HG02852 (cell line): ENCODE data around the gene LTB4R.

ENCODE experiments used
- ATAC-seq: cut with Tn5 transposase; IDR thresholded peaks from one replicate; pipeline ENCODE4 v1.9.1; 2021; ENCODE audit warnings: mild to moderate bottlenecking, moderate library complexity; ENCODE audit not compliant: unreplicated experiment

Gene LTB4R, protein sequence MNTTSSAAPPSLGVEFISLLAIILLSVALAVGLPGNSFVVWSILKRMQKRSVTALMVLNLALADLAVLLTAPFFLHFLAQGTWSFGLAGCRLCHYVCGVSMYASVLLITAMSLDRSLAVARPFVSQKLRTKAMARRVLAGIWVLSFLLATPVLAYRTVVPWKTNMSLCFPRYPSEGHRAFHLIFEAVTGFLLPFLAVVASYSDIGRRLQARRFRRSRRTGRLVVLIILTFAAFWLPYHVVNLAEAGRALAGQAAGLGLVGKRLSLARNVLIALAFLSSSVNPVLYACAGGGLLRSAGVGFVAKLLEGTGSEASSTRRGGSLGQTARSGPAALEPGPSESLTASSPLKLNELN

DNA sequence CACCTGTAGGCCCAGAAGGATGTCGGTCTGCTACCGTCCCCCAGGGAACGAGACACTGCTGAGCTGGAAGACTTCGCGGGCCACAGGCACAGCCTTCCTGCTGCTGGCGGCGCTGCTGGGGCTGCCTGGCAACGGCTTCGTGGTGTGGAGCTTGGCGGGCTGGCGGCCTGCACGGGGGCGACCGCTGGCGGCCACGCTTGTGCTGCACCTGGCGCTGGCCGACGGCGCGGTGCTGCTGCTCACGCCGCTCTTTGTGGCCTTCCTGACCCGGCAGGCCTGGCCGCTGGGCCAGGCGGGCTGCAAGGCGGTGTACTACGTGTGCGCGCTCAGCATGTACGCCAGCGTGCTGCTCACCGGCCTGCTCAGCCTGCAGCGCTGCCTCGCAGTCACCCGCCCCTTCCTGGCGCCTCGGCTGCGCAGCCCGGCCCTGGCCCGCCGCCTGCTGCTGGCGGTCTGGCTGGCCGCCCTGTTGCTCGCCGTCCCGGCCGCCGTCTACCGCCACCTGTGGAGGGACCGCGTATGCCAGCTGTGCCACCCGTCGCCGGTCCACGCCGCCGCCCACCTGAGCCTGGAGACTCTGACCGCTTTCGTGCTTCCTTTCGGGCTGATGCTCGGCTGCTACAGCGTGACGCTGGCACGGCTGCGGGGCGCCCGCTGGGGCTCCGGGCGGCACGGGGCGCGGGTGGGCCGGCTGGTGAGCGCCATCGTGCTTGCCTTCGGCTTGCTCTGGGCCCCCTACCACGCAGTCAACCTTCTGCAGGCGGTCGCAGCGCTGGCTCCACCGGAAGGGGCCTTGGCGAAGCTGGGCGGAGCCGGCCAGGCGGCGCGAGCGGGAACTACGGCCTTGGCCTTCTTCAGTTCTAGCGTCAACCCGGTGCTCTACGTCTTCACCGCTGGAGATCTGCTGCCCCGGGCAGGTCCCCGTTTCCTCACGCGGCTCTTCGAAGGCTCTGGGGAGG, at the start of gene LTB4R:
Gene LTB4R, plus strand, starts transcription at position 857 of the 959 bp plus-strand sequence. CDS start 4,150 bp downstream, outside the sequence.
- ATAC-seq, result peak; percentile 54

GRCh38 chr14:24261969-24262327, 49.4 kb upstream of the LTB4R start:
- no peak for ATAC-seq

DNA sequence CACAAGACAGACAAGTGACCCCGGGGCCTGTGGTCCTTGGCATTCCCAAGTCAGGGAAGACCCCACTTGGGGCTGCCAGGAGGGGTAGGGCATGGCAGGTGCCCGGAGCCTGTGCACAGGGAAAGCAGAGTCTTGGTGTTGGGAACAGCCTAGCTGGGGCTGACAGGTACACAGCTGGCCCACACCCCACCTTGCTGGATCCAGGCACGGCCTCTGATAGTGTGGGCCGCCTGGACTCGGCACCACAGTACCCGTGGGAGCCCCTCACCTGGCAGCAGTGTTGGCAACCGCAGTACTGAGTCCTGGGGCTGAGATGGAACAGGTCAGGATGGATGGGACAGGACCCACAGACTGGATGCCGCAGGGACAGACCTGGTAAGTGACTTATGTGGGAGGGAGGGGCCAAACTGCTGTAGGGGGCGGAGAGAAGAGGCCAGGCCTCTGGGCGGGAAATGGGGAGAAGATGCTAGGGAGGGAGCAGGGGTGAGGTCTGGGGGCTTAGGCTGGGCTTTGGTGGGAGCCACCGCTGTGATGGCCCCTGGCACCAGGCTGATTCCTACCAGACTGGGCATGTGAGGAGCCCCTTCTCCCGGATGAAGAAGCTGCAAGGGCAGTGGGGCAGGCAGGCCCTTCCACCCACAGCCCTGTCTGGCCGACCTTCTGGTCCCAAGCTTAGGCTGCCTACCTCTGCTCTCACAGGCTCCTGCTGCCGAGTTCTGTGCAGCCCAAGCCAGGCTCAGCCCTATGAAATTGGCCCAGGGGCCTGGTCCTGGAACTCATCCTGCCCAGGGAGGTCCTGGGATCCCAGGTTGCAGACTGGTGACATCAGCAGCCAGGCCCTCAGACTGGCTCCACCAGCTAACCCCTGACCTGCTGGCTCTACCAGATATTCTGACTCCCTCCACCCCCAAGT, 48.2 kb upstream of the LTB4R start, which contains the start of gene TGM1:
Gene TGM1, minus strand, starts transcription at position 357 of the 913 bp plus-strand sequence. CDS start 825 bp downstream, outside the sequence.
- no peak for ATAC-seq

- no peak for ATAC-seq
These were observed 47.5 kb upstream of the LTB4R start for GRCh38 chr14:24263848-24264247.

DNA sequence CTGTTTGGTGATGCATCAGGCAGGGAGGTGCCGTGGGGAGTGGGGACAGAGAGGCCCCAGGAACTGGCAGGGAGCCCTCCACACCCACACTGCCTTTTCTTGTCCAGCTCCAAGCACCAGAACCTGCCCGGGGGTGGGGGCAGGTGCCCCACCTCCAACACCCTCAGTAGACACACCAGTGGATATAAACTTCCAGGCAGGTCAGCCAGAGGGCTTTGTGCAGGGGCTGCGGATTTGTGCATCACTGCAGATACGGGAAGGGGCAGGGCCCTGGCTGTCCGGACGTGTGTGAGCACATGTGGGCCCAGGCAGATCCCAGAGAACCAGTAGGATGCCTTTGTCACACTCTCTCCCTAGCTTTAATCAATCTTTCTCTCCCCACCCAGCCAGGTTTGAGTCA, 47.0 kb upstream of the LTB4R start:
- no peak for ATAC-seq

DNA sequence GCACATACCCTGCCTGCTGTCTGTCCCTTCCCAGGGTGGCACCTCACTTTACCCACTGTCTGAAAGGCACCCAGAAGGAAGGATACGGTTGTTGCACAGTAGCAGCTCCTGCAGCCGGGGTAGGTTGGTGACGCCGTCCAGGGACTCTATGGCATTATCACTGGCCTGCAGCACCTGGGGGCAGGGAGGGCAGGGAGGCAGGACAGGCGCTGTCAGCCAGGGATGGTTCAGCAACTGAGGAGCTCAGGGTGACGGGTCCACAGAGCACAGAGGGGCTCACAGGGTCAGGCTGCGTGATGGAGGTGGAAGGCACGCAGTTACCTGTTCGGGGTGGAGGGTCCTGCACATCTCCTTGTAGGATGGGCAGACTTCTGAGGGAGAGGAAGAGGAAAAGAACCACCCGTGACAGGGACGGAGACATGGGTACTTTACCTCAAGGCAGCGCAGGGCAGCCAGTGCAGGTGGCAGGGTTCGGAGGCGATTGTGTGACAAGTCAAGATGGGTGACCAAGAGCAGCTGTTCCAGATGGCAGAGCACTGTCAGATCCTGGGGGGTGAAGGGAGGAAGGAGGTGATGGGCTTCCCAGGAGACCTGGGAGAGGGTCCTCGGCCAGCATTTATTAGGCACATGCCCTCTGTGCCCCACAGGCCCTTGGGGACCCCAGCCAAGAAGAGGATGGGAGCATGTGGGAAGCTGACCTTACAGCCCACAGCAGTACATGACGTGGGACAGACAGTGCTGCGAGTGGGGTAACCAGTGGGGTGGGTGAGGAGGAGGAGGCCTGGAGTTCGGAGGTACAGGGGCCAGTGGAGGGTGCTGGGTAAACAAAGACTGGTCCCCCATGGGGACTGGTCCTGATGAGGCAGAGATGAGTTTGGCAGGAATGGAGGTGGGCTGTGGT, 44.7 kb upstream of the LTB4R start:
- no peak for ATAC-seq

DNA sequence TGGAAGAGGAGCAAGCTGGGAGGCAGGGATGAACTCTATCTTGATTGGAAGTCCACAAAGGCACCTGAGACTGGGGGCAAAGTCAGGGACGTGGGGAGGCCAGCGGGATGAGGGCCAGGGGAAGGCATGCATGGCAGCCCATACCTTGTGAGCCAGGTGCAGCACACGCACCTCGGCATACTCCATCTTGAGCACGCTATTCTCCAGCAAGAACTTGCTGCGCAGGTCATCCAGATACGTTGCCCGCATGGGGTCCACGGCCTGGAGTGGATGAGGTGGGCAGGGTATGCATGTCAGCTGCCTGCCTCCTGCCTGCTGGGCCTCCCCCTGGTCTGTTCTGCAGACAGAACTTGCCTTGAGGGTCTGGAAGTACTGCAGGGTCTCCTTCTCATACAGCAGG, 43.8 kb upstream of the LTB4R start:
- no peak for ATAC-seq

DNA sequence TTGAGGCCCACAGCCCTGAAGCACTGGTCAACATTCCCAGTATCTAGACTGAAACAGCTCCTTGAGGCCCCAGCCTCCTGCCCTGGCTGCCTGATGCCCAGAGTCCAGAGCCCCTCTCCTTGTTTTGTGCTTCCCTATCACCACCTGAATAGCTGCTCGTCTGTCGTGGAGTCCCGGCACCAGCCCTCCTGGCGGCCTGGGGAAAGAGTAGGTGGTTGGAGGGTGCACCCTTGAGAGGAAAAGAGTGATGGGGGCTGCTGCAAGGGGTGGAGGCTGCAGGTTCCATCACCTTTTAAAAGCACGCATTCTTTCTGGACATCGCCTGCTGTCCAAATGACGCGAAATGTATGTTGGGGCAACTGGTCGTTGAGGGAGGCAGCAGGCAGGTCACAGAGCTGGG, 43.1 kb upstream of the LTB4R start:
- no peak for ATAC-seq

DNA sequence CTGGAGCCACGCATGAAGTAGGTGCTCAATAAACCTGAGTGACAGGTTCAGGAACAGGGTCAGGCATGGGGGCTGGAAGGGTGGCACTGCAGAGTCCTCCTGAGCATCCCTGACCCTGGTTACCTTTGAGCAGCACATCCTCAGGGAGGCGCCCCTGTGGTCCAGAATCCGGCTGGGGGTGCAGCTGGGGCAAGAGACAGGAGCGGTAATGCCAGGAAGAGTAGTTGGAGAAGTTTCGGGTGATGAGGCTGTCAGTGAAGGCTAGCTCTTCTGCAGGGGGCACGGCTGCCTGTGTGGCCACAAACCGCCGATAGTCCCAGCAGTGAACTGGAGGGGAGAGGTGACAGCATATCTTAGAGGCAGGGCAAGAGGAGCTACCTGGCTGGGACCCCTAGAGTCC, 41.9 kb upstream of the LTB4R start:
- ATAC-seq, result no peak

- no peak for ATAC-seq
These were observed 41.3 kb upstream of the LTB4R start for GRCh38 chr14:24269910-24270536.

- no peak for ATAC-seq
These were observed 40.7 kb upstream of the LTB4R start for GRCh38 chr14:24270537-24271133.

DNA sequence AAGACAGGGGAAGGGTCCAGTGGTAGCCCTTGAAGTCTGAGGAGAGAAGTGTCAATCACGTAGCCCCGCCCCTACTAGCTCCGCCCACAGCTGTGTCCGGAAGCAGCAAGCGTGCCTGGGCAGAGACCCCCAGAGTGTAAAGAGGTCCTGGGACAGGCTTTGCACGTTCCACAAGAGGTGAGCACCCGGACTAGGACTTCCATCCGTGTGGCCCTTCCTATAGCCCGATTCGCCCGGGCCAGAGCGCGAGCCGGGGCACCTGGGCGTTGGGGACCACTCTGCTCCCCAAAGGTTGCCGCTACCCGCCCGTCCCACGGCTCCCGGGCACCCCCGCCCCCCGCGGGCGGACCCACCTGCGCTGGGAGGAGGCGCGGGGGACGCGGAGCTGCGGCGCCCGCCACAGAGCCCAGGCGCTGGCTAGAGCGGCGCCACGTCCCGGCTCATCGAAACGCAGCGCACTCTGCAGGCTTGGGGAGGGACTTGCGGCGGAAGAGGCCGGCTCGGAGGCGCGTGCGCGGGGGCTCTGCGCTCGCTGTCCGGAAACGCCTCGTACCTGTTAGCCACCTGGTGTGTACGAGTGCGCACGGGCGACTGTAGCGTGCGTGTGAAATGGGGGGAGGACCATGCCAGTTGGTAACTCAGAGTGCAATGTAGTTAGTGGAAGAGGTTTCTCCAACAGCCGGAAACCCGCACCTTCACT, 40.0 kb upstream of the LTB4R start, which contains the start of gene RABGGTA:
Gene RABGGTA, minus strand, starts transcription at position 464 of the 700 bp plus-strand sequence. CDS start 482 bp downstream, outside the sequence.
- peak; percentile 90 for ATAC-seq

- no peak for ATAC-seq
These were observed 39.5 kb upstream of the LTB4R start for GRCh38 chr14:24271834-24272263.

- ATAC-seq, result no peak
These were observed 38.8 kb upstream of the LTB4R start for GRCh38 chr14:24272467-24272866.

DNA sequence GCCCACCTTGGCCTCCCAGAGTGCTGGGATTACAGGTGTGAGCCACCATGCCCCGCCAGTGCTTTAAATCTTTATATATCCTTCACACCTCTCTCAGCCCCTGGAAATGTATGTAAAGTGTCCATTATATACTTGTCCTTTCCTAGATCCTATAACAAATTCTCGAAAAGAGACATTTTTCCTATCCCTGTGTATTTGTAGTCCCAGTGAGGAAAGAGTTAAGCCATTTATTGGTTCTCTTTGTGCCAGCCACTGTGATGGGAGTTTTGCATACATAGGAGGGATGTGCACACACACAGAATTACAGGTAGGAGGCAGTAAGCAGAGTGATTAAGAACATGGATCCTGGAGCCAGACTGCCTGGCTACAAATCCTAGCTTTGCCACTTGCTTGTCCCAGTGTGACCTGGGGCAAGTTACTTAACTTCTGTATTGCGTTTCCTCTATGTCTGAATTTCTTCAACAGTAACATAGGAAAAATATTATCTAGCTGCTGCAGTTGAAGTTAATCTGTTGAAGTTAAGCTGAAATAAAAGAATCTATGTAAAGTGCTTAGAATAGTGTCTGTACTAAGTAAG, 37.8 kb upstream of the LTB4R start:
- ATAC-seq, result no peak

DNA sequence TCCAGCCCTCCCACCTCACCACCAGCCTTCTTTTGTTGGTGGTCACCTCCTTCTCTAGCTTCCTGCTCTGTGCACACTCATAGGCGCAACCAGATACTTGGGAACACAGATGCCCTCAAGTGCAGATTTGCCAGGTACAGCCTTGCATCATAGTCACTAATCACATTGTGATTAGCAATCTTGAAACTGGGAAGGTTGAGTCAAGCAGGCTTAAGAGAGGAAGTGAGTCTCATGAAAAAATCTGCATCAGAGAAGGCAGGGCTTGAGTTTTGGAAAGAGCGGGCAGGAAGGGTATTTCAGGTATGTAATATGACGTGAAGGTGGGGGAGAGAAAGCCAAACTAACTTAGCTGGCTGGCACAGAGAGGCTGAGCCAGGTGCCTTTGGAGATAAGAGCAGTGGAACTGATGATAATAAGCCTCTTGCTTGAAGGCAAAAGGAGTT, 37.2 kb upstream of the LTB4R start:
- ATAC-seq, result peak; percentile 45

DNA sequence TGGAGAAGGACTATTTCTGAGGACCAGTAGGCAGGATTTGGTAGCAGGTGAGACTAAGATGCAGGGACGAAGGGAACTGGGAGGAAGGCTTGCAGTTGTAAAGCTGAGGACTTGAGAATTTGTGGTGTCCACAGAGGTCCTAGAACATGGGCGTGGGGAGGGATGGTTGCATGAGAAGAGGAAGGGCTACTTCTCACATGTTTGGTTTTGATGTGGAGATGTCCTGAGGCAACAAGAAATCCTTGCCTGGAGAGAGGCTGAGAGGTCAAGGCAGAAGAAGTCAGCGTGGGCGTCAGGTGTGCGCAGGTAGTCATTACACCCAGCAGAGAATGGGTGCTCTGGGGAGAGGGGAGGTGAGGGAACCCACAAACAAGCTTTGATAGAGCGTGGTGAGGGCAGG, 34.2 kb upstream of the LTB4R start:
- ATAC-seq, result no peak
